Left lobe of liver (tissue), 2 donors: ENCODE data around the gene UBQLN3. TPM values are rescaled to one million over a fixed set of nuclear protein-coding genes. Genes with fewer than 3 reads are reported as not detected.

Experiments
- ATAC-seq: fragments of 200-7000 bp; cut with Tn5 transposase; one replicate; pipeline ENCODE4 v1.9.1; 2020; ENCODE audit warnings: mild to moderate bottlenecking, moderate library complexity
- DNase-seq: peaks from one replicate; pipeline ENCODE4 v3.0.0-alpha.2; 2020; ENCODE audit warnings: low spot score
- total RNA-seq: library from RNA; stranded (reverse); gene quantifications from one replicate; pipeline ENCODE4 v1.2.1, GENCODE V29; 2021
- donor health status: DM: no; HTN: no; CAD: no; lungs with moderate emphysema.
- donor health status: DM: no; HTN: yes; CAD: no.

UBQLN3 gene
- total RNA-seq, 1 donor from 2014 or later = not detected

DNA sequence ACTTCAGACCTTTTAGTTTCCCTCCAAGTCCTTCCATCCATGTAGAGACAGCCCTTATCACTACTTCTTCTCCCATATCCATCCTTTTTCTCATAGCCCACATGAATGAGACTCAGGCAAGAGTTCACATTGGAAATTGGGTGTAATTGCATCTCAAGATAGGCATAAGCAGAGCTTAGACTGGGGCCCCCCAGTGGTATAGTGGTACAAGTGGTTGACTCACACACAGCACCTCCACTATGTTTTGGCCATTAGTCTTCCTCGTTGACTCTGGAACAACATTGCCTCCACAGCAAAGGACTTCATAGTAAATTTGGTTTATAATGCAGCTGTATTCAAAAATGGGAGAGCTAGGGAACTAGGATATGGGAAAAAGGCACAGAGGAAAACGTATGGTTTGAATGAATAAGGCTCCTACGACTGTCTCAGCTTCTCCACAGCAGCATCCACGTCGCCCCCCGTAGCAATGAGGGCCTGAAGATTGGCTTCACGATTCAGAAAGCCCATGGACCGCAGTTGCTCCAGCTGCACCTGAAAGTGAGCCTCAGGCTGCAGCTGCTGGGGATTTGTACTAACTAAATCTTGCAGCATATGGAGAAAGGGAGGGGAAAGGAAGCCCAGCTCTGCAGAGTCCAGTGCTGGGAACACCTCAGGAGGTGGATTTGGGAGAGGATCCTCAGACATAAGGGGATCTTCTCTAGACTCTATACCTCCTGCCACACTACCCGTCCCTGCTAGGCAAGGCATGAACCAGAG is 2.4 kb downstream of the UBQLN3 start:
- no peak for ATAC-seq
- DNase-seq = no peak

- no peak for ATAC-seq
- DNase-seq = no peak
Measured at GRCh38 chr11:5505363-5506048, 4.3 kb downstream of the UBQLN3 start.

- no peak for DNase-seq
- no peak for ATAC-seq
Measured at GRCh38 chr11:5504403-5504921, 5.3 kb downstream of the UBQLN3 start.

DNA sequence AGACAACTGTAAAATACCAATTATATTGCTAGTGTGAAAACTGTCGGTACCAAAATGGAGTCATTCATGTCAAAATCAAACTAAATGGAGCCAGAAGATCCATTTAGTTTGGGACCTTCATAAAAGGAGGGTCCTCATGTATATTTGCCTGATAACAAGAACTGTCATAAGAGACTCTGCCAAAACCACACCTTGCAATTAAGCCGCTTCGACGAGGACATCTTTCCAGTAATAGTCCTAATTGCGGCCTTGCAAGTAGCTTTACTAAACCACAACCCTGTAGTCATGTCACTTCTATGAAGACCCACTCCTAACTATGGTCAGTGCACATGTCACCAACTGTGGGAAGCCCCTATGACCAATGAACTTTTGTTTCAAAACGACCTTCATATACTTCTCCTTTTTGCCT is 9.4 kb downstream of the UBQLN3 start:
- DNase-seq (no peak), ATAC-seq (no peak)

- DNase-seq = no peak
- ATAC-seq = no peak
Measured at GRCh38 chr11:5499671-5500070, 10.1 kb downstream of the UBQLN3 start.

- DNase-seq = no peak
- ATAC-seq = no peak
Measured at GRCh38 chr11:5489576-5490357, 20.0 kb downstream of the UBQLN3 start.

DNA sequence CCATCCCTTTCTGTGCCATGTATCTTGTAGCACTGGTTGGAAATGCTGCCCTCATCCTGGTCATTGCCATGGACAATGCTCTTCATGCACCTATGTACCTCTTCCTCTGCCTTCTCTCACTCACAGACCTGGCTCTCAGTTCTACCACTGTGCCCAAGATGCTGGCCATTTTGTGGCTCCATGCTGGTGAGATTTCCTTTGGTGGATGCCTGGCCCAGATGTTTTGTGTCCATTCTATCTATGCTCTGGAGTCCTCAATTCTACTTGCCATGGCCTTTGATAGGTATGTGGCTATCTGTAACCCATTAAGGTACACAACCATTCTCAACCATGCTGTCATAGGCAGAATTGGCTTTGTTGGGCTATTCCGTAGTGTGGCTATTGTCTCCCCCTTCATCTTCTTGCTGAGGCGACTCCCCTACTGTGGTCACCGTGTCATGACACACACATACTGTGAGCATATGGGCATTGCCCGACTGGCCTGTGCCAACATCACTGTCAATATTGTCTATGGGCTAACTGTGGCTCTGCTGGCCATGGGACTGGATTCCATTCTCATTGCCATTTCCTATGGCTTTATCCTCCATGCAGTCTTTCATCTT is 20.9 kb downstream of the UBQLN3 start:
- DNase-seq (no peak), ATAC-seq (no peak)

DNA sequence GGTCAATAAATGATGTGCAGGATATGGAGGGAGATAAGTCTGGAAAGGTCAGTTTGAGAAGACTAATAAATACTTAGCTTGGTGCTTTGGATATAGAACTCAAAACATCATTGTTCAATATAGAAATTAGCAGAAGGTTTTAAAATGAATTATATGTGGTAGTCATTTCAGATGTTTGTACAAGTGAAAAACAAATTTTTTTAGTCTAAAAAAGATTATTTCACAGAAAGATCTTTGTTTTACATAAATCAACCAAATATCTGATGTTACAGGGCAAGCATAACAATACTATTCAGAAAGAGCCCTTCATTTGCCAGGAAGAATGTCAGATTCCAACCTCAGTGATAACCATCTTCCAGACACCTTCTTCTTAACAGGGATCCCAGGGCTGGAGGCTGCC is 21.4 kb downstream of the UBQLN3 start, which contains the start of gene OR52D1:
Gene OR52D1 (plus strand): TSS at position 301 of the 400 bp plus-strand sequence. CDS start 22 bp downstream, at position 323.
- DNase-seq (no peak), ATAC-seq (no peak)

- ATAC-seq (no peak), DNase-seq (no peak)
Measured at GRCh38 chr11:5486421-5486820, 23.3 kb downstream of the UBQLN3 start.

- DNase-seq (no peak), ATAC-seq (no peak)
Measured at GRCh38 chr11:5486003-5486402, 23.8 kb downstream of the UBQLN3 start.

DNA sequence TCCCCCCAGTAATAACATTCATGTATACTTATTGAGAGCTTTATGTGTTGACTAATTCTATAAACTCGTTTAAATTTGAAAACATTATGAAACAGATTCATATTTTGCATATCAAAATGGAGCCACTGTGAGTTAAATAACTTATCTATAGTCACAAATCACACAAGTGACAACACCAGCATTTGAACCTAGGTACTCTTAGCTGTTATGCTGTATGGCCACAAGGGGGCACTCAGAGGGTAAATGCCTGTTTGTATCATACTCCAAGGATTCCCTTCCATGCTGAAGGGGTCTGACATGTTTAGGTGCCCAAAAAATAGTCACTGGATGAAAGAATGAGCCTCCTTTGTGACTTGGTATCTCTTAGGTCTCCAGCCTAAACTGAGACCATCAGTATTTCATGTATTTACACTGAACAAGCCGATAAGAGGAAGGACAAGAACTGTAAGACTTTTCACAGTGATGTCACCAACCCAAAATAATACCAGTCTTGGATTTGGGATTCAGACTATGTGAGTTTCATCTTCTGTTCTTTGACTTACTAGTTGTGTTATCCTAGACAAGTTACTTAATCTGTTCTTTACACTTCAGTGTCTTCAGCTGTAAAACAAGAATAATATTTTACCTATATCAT is 33.5 kb downstream of the UBQLN3 start:
- DNase-seq = peak; percentile 51
- ATAC-seq = peak; percentile 95

DNA sequence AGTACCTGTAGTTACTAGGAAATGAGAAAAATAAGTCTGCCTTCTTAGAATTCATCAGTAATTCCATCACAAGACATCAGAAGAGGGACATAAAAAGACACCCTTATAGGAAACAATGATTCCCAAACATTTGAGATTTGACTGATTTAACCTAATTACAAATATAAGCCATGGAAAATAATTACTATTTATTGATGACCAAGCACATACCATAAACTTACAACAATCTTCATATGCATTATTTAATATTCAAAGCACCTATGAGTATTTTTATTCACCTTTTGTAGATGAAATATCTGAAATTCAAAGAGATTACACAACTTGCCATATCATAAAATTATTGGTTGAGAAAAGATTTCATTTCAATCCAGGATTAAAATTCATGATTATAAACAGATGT is 35.8 kb downstream of the UBQLN3 start:
- no peak for DNase-seq
- no peak for ATAC-seq

DNA sequence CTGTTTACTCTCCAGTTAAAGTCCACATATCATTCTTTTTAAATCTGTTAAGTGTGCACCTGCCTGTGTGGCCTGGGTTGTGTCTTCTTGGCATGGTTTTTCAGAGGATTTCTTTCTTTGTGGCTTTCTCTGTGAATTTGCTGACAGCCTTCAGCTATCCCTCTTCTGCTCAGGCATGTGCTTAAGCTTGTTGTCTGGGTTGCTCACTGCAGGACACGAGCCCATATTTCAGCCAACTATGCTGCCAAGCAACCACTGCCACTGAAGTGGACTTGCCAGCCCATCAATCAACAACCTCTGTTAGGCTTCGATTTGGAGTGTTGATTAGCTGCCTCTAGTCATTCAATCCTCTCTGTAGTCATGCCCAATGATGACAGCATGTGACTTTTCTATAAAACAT is 42.2 kb downstream of the UBQLN3 start:
- no peak for ATAC-seq
- DNase-seq = no peak

GRCh38 chr11:5460983-5461621 is 48.7 kb downstream of the UBQLN3 start:
- ATAC-seq (no peak), DNase-seq (no peak)

Other genes starting within 250 kb of the UBQLN3 start
- 1.9 TPM for gene HBE1, start 240.0 kb downstream of the UBQLN3 start, total RNA-seq
- gene OR51B4, start 208.0 kb downstream of the UBQLN3 start, total RNA-seq = not detected
- not detected for gene OR51B2, start 185.7 kb downstream of the UBQLN3 start, total RNA-seq
- gene OR51B5, start 166.4 kb downstream of the UBQLN3 start, total RNA-seq = 0.15 TPM
- gene OR51B6, start 158.4 kb downstream of the UBQLN3 start, total RNA-seq = not detected
- gene OR51M1, start 126.1 kb downstream of the UBQLN3 start, total RNA-seq = not detected
- gene OR51Q1, start 87.8 kb downstream of the UBQLN3 start, total RNA-seq = not detected
- not detected for gene OR51I1, start 68.4 kb downstream of the UBQLN3 start, total RNA-seq
- gene OR51I2, start 60.6 kb downstream of the UBQLN3 start, total RNA-seq = not detected
- not detected for gene OR52D1, start 21.3 kb downstream of the UBQLN3 start, total RNA-seq
- gene UBQLNL, start 6.7 kb upstream of the UBQLN3 start, total RNA-seq = 0.23 TPM
- 0.18 TPM for gene OR52H1, start 38.6 kb upstream of the UBQLN3 start, total RNA-seq
- gene OR52B6, start 70.9 kb upstream of the UBQLN3 start, total RNA-seq = not detected
- 0.25 TPM for gene TRIM6, start 86.7 kb upstream of the UBQLN3 start, total RNA-seq
- gene TRIM34, start 115.0 kb upstream of the UBQLN3 start, total RNA-seq = 1.3 TPM
- gene TRIM5, start 175.1 kb upstream of the UBQLN3 start, total RNA-seq = 19.4 TPM
- 8.0 TPM for gene TRIM22, start 179.8 kb upstream of the UBQLN3 start, total RNA-seq
- not detected for gene OR56B1, start 226.5 kb upstream of the UBQLN3 start, total RNA-seq
- not detected for gene OR52N4, start 244.3 kb upstream of the UBQLN3 start, total RNA-seq